K562 (cell line): Measurements from ENCODE around the gene HSPB6. TPM values are rescaled to one million over a fixed set of nuclear protein-coding genes. Genes with fewer than 3 reads are reported as not detected.

Experiments
- ATAC-seq: fragments of 200-7000 bp; cut with Tn5 transposase; 3 replicates; pipeline ENCODE4 v1.9.1; 2020; ENCODE audit warnings: moderate library complexity
- BruUV-seq: library from RNA; stranded (reverse); fragments of 400-500 nt; replicated peaks from 2 replicates; lab custom pipeline; 2021; lab: Mats Ljungman, UMichigan
- CTCF ChIA-PET: fragments of 300-600 bp; formaldehyde crosslinking; extraction: SDS; loops from one replicate; lab custom pipeline; 2021; ENCODE audit warnings: low intra/inter-chr PET ratio; lab: Yijun Ruan, JAX
- POLR2A ChIA-PET: fragments of 300-600, 350-650 bp; sonication (Branson Sonifier 250); formaldehyde crosslinking; extraction: SDS; loops from one replicate; lab custom pipeline; 2021; ENCODE audit warnings: antibody characterized with exemption, inconsistent platforms; lab: Yijun Ruan, JAX
- DNase-seq, 4 experiments: peaks; one replicate each; pipeline versions ENCODE4 v3.0.0 to v3.0.0-alpha.2; 2011 to 2018; ENCODE audit warnings: low spot score in 3 of 4, mixed read lengths in 3 of 4; ENCODE audit errors: extremely low read depth in 1 of 4
- FAIRE-seq: peaks from 2 replicates; lab custom pipeline; 2011; peaks lifted over from hg19 to GRCh38; lab: Jason Lieb, UNC
- H2AFZ ChIP-seq: 2 replicates; pipeline ENCODE4 v1.6.0; 2011; ENCODE audit warnings: low read depth, low read length, control low read depth, inconsistent platforms
- H3K27ac ChIP-seq: fragments of 200-600 bp; 3 replicates; pipeline ENCODE4 v1.8.0; 2011; ENCODE audit warnings: low read depth, mild to moderate bottlenecking, control low read depth, inconsistent platforms, low read length, moderate library complexity, mixed read lengths; ENCODE audit errors: extremely low read depth
- H3K27me3 ChIP-seq, 2 experiments: fragments of 300-600 bp in 1 of 2; 2 replicates in 1 of 2; 3 replicates in 1 of 2; pipeline versions ENCODE4 v1.6.0 to v1.8.0; 2011; ENCODE audit warnings: inconsistent platforms in 2 of 2, low read length in 2 of 2, mild to moderate bottlenecking in 1 of 2, mixed read lengths in 1 of 2, moderate library complexity in 1 of 2; ENCODE audit not compliant: control insufficient read depth in 2 of 2, insufficient read depth in 2 of 2
- H3K36me3 ChIP-seq: fragments of 300-600 bp; 3 replicates; pipeline ENCODE4 v1.8.0; 2011; ENCODE audit warnings: mild to moderate bottlenecking, low read length, inconsistent platforms; ENCODE audit not compliant: control insufficient read depth, insufficient read depth
- H3K4me1 ChIP-seq, 2 experiments: fragments of 200-600 bp in 1 of 2; replicated peaks in 1 of 2; 2 replicates in 1 of 2; 3 replicates in 1 of 2; pipeline versions ENCODE4 v1.5.1 to v1.8.0; 2011; ENCODE audit warnings: inconsistent platforms in 2 of 2, low read length in 2 of 2, mild to moderate bottlenecking in 1 of 2, mixed read lengths in 1 of 2, moderate library complexity in 1 of 2; ENCODE audit not compliant: control insufficient read depth in 2 of 2, insufficient read depth in 2 of 2
- H3K4me2 ChIP-seq: 2 replicates; pipeline ENCODE4 v1.6.1; 2011; ENCODE audit warnings: low read length, control low read depth, inconsistent platforms, mixed read lengths; ENCODE audit not compliant: insufficient read depth
- H3K4me3 ChIP-seq: fragments of 200-600 bp; sonication (generic), shearing (Covaris generic); 2 replicates; pipeline ENCODE4 v1.5.1; 2016; ENCODE audit warnings: control low read depth, inconsistent platforms
- H3K79me2 ChIP-seq: fragments of 200-600 bp; 3 replicates; pipeline ENCODE4 v1.8.0; 2011; ENCODE audit warnings: low read length, inconsistent platforms; ENCODE audit not compliant: control insufficient read depth, insufficient read depth
- H3K9ac ChIP-seq, 2 experiments: 2 replicates each; pipeline versions ENCODE4 v1.6.0 to v1.6.1; 2011; ENCODE audit warnings: low read depth in 2 of 2, low read length in 2 of 2, control low read depth in 1 of 2, inconsistent platforms in 1 of 2, mild to moderate bottlenecking in 1 of 2, mixed read lengths in 1 of 2; ENCODE audit not compliant: insufficient read depth in 1 of 2
- H3K9me1 ChIP-seq: one replicate; pipeline ENCODE4 v1.6.0; 2011; ENCODE audit warnings: inconsistent platforms, mild to moderate bottlenecking, low read length, moderate library complexity; ENCODE audit not compliant: control insufficient read depth, insufficient read depth
- H3K9me3 ChIP-seq: replicated peaks from 2 replicates; pipeline ENCODE4 v1.5.1; 2011; ENCODE audit warnings: low read depth, low read length, inconsistent platforms; ENCODE audit not compliant: control insufficient read depth, insufficient read depth
- H4K20me1 ChIP-seq: replicated peaks from 2 replicates; pipeline ENCODE4 v1.6.1; 2011; ENCODE audit warnings: low read length, inconsistent platforms, mixed read lengths; ENCODE audit not compliant: control insufficient read depth, insufficient read depth
- ARID2 ChIP-seq: fragments of 450-650 bp; IDR thresholded peaks from 2 replicates; pipeline ENCODE4 v1.6.1; 2017; ENCODE audit warnings: antibody characterized with exemption, mild to moderate bottlenecking
- BDP1 ChIP-seq: IDR thresholded peaks from 3 replicates; pipeline ENCODE4 v1.6.1; 2011; ENCODE audit not compliant: insufficient read length, insufficient read depth
- KAT7 ChIP-seq: sonication (generic); formaldehyde crosslinking; IDR thresholded peaks from 2 replicates; pipeline ENCODE4 v1.8.0; 2022; ENCODE audit warnings: missing genetic modification reagents, mild to moderate bottlenecking, borderline replicate concordance
- POLR2AphosphoS5 ChIP-seq: IDR thresholded peaks from 2 replicates; pipeline ENCODE4 v1.6.1; 2011; ENCODE audit warnings: mild to moderate bottlenecking, low read depth, low read length, moderate library complexity; ENCODE audit not compliant: control insufficient read depth, insufficient read depth
- POLR2G ChIP-seq: fragments of 200-400 bp; formaldehyde crosslinking; IDR thresholded peaks from 2 replicates; pipeline ENCODE4 v1.6.1; 2017; ENCODE audit warnings: low read depth, mild to moderate bottlenecking, antibody characterized with exemption, low read length, moderate library complexity
- PPARD ChIP-seq: fragments of 250-450 bp; sonication (Bioruptor Pico); IDR thresholded peaks from 2 replicates; pipeline ENCODE4 v1.8.0; 2022; ENCODE audit warnings: inconsistent platforms, mild to moderate bottlenecking, moderate library complexity
- SIX5 ChIP-seq, 2 experiments: IDR thresholded peaks; 2 replicates each; pipeline ENCODE4 v1.6.1; 2011; ENCODE audit warnings: low read length in 2 of 2, borderline replicate concordance in 1 of 2, low read depth in 1 of 2, mild to moderate bottlenecking in 1 of 2, moderate library complexity in 1 of 2; ENCODE audit not compliant: insufficient read depth in 1 of 2
- SREBF1 ChIP-seq: fragments of 150-350 bp; IDR thresholded peaks from 2 replicates; pipeline ENCODE4 v1.6.1; 2014; ENCODE audit warnings: antibody characterized with exemption, low read depth, low read length, borderline replicate concordance
- STAT5B ChIP-seq: fragments of 250-450 bp; sonication (Bioruptor Pico); IDR thresholded peaks from 2 replicates; pipeline ENCODE4 v1.8.0; 2021; ENCODE audit warnings: mild to moderate bottlenecking, inconsistent platforms
- TAF15 ChIP-seq: fragments of 200-400 bp; formaldehyde crosslinking; IDR thresholded peaks from 2 replicates; pipeline ENCODE4 v1.6.1; 2017; ENCODE audit warnings: mild to moderate bottlenecking, low read depth, low read length, moderate library complexity
- WGBS: fragments of 100-300 bp; shearing (Covaris generic); methylation state at CpG from one replicate; pipeline ENCODE4 v1.1.6; 2016; ENCODE audit warnings: low coverage, mixed read lengths; ENCODE audit not compliant: insufficient coverage; ENCODE audit errors: missing lambda C conversion rate; 5-methylcytosine and 5-hydroxymethylcytosine counted together
- in situ Hi-C: fragments of 300-500 bp; cut with MboI; formaldehyde crosslinking; loops from 4 replicates; pipeline ENCODE4 v1.15.0; 2018; ENCODE audit warnings: inconsistent platforms, mixed read lengths
- intact Hi-C: fragments of 100-400 bp; cut with micrococcal nuclease; formaldehyde crosslinking; loops from 2 replicates; pipeline ENCODE4 v1.14.2; 2022
- polyA plus RNA-seq, 8 experiments: library from polyadenylated mRNA; depleted of rRNA in 4 of 8; stranded (reverse) in 5 of 8; unstranded in 3 of 8; fragments of >200 nt; fragmentation: Nextera tagmentation in 2 of 8; fragmentation: Illumina TruSeq in 1 of 8; extraction: Ambion mirVana in 2 of 8; extraction: Trizol in 1 of 8; gene quantifications; 2 replicates each; pipeline versions ENCODE4 v1.2.1 to v1.2.3, GENCODE V29; 2011 to 2014; ENCODE audit warnings: inconsistent platforms in 1 of 8, missing spikeins in 1 of 8
- total RNA-seq, 7 experiments: library from RNA; depleted of rRNA in 6 of 7; stranded (reverse); fragments of >200 nt in 6 of 7; fragmentation: Illumina TruSeq in 2 of 7; extraction: Trizol in 2 of 7; gene quantifications; 2 replicates each; pipeline versions ENCODE4 v1.2.1 to v1.2.3, GENCODE V29; 2011 to 2021; ENCODE audit warnings: low replicate concordance in 1 of 7
- TF ChIP-seq, protein P1 (sequence below): fragments of 250-450 bp; sonication (Bioruptor Pico); IDR thresholded peaks from 2 replicates; pipeline ENCODE4 v1.4.0; 2020
- TF ChIP-seq, protein P2 (sequence below): sonication (generic); formaldehyde crosslinking; IDR thresholded peaks from 2 replicates; pipeline ENCODE4 v1.8.1; 2023; ENCODE audit warnings: mild to moderate bottlenecking, missing genetic modification reagents

HSPB6 gene
- total and polyA plus RNA-seq, 9 of the 15 experiments (the other 6 are each of a cell fraction or from before 2014, with no cell fraction given) = 0.55 TPM; not detected in 8

GRCh38 chr19:35754370-35755130 is 2.3 kb downstream of the HSPB6 start:
- Histone ChIP-seq H3K9me3 (no peaks in the 10 kb centered on the region), H3K4me3 (no peak overlapping the region), H3K9ac (peak overlapping the region in 1 of 2 experiments; percentile 43; a peak in 2 of 4 replicates), H2AFZ (no peak overlapping the region), H3K9me1 (no peaks in the 10 kb centered on the region), H3K36me3 (peaks cover 23% of the 10 kb centered on the region; the same call in 1 of the 3 replicates), H4K20me1 (no peaks in the 10 kb centered on the region; the same call in 1 of the 2 replicates), H3K27ac (no peak overlapping the region), H3K4me2 (no peak overlapping the region), H3K4me1 (peaks cover 12 to 38% of the 10 kb centered on the region in 2 experiments)
- no peak for FAIRE-seq
- WGBS = 78% methylated on average over 12 of the region's 13 CpGs
- ATAC-seq = no peak
- POLR2A ChIA-PET = interaction anchor here (1.2 to 1.3 kb wide), 2 partner anchors 9 to 115 kb away, joined by 3 to 7 read pairs; partner anchors contain the start of genes PSENEN and U2AF1L4
- intact Hi-C loops = no loop called here
- in situ Hi-C loops = no loop called here
- BruUV-seq = no TSS peak
- TF ChIP-seq STAT5B (CRISPR knock-in tag) (no peak), ARID2 (no peak), SREBF1 (no peak), SIX5 (IDR thresholded peaks at IDR 0.05; ENCODE audit: borderline replicate concordance in 1 of 2, insufficient read depth in 1 of 2, low read depth in 1 of 2, low read length in 2 of 2) (no peak), BDP1 (no peak), PPARD (no peak), TAF15 (no peak), POLR2G (no peak), KAT7 (CRISPR knock-in tag) (no peak), POLR2AphosphoS5 (no peak)
- TF ChIP-seq, protein P1, sequence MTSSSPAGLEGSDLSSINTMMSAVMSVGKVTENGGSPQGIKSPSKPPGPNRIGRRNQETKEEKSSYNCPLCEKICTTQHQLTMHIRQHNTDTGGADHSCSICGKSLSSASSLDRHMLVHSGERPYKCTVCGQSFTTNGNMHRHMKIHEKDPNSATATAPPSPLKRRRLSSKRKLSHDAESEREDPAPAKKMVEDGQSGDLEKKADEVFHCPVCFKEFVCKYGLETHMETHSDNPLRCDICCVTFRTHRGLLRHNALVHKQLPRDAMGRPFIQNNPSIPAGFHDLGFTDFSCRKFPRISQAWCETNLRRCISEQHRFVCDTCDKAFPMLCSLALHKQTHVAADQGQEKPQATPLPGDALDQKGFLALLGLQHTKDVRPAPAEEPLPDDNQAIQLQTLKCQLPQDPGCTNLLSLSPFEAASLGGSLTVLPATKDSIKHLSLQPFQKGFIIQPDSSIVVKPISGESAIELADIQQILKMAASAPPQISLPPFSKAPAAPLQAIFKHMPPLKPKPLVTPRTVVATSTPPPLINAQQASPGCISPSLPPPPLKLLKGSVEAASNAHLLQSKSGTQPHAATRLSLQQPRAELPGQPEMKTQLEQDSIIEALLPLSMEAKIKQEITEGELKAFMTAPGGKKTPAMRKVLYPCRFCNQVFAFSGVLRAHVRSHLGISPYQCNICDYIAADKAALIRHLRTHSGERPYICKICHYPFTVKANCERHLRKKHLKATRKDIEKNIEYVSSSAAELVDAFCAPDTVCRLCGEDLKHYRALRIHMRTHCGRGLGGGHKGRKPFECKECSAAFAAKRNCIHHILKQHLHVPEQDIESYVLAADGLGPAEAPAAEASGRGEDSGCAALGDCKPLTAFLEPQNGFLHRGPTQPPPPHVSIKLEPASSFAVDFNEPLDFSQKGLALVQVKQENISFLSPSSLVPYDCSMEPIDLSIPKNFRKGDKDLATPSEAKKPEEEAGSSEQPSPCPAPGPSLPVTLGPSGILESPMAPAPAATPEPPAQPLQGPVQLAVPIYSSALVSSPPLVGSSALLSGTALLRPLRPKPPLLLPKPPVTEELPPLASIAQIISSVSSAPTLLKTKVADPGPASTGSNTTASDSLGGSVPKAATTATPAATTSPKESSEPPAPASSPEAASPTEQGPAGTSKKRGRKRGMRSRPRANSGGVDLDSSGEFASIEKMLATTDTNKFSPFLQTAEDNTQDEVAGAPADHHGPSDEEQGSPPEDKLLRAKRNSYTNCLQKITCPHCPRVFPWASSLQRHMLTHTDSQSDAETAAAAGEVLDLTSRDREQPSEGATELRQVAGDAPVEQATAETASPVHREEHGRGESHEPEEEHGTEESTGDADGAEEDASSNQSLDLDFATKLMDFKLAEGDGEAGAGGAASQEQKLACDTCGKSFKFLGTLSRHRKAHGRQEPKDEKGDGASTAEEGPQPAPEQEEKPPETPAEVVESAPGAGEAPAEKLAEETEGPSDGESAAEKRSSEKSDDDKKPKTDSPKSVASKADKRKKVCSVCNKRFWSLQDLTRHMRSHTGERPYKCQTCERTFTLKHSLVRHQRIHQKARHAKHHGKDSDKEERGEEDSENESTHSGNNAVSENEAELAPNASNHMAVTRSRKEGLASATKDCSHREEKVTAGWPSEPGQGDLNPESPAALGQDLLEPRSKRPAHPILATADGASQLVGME (CRISPR knock-in tag) = no peak
- TF ChIP-seq, protein P2, sequence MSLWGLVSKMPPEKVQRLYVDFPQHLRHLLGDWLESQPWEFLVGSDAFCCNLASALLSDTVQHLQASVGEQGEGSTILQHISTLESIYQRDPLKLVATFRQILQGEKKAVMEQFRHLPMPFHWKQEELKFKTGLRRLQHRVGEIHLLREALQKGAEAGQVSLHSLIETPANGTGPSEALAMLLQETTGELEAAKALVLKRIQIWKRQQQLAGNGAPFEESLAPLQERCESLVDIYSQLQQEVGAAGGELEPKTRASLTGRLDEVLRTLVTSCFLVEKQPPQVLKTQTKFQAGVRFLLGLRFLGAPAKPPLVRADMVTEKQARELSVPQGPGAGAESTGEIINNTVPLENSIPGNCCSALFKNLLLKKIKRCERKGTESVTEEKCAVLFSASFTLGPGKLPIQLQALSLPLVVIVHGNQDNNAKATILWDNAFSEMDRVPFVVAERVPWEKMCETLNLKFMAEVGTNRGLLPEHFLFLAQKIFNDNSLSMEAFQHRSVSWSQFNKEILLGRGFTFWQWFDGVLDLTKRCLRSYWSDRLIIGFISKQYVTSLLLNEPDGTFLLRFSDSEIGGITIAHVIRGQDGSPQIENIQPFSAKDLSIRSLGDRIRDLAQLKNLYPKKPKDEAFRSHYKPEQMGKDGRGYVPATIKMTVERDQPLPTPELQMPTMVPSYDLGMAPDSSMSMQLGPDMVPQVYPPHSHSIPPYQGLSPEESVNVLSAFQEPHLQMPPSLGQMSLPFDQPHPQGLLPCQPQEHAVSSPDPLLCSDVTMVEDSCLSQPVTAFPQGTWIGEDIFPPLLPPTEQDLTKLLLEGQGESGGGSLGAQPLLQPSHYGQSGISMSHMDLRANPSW (CRISPR knock-in tag) = no peak
- TF ChIP-seq, all 486 proteins: peak for 0
- CTCF ChIA-PET = no interaction called here
- peaks cover 13% of the 10 kb centered on the region for H3K79me2 ChIP-seq
- no peak for DNase-seq
- no peaks in the 10 kb centered on the region for H3K27me3 ChIP-seq
